Peyer's patch (tissue), 4 donors: ENCODE data around the gene DIPK1A.

Experiments
- CTCF ChIP-seq, 6 experiments: fragments of 450-650 bp in 4 of 6; fragments of 200-600 bp in 2 of 6; sonication (generic) in 1 of 6; IDR thresholded peaks; one replicate each; pipeline ENCODE4 v1.5.1; 2017 to 2019; ENCODE audit warnings: antibody characterized with exemption in 6 of 6, mild to moderate bottlenecking in 3 of 6, moderate library complexity in 1 of 6
- POLR2A ChIP-seq, 2 donors: fragments of 450-650 bp; IDR thresholded peaks; one replicate each; pipeline ENCODE4 v1.5.1; 2017; ENCODE audit warnings: antibody characterized with exemption in 2 of 2, mild to moderate bottlenecking in 2 of 2, moderate library complexity in 2 of 2

- TF ChIP-seq CTCF (IDR thresholded peaks at IDR 0.05) (no peak), POLR2A (IDR thresholded peaks at IDR 0.05) (no peak)
Observed at GRCh38 chr1:92864131-92864530, 97.1 kb downstream of the DIPK1A start.
